ENCODE results near the gene GPM6B.
A peak's percentile ranks its signal among the peaks of the same experiment; 100 is the strongest.

GPM6B gene

DNA sequence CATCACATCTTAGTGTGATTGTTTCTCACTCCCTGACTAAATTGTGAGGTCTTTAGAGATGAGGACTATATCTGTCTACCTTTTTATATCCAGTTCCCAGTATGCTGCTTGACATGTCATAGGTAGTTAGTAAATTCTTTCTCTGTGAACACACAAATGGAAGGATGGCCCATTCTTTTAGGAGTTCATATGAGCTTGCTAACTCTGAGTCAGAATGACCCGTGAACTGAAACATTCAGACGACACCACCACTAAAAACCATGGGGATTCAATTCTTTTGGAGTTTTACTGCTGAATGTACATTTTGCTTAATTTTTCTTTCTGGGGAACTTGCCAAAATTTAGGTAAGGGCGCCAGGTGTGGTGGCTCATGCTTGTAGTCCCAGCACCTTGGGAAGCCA lies 68.4 kb downstream of the GPM6B start:
- Histone ChIP-seq H3K4me1 (ENCODE audit: control insufficient read depth, low read length) (peaks cover 20% of the 10 kb centered on the region), H3F3A (ENCODE audit: control insufficient read depth, insufficient read depth) (no peaks in the 10 kb centered on the region), H3K4me2 (ENCODE audit: low read length) (no peak overlapping the region), H3K27me3 (ENCODE audit: control insufficient read depth, low read length) (no peaks in the 10 kb centered on the region), H4K20me1 (ENCODE audit: control insufficient read depth, insufficient read depth, low read depth, low read length) (no peaks in the 10 kb centered on the region), H3K79me2 (ENCODE audit: control insufficient read depth, low read length) (peaks cover 15% of the 10 kb centered on the region), H3K4me3 (ENCODE audit: low read length) (no peak overlapping the region), H3K36me3 (ENCODE audit: control insufficient read depth, low read length) (peaks cover 85% of the 10 kb centered on the region), H3K9me3 (ENCODE audit: control insufficient read depth, insufficient read depth, low read length) (no peaks in the 10 kb centered on the region), H3K27ac (ENCODE audit: low read depth, low read length) (no peak overlapping the region), H3K9me2 (replicated peaks; ENCODE audit: control insufficient read depth, low read length) (no peaks in the 10 kb centered on the region)
- TF ChIP-seq, protein P1, sequence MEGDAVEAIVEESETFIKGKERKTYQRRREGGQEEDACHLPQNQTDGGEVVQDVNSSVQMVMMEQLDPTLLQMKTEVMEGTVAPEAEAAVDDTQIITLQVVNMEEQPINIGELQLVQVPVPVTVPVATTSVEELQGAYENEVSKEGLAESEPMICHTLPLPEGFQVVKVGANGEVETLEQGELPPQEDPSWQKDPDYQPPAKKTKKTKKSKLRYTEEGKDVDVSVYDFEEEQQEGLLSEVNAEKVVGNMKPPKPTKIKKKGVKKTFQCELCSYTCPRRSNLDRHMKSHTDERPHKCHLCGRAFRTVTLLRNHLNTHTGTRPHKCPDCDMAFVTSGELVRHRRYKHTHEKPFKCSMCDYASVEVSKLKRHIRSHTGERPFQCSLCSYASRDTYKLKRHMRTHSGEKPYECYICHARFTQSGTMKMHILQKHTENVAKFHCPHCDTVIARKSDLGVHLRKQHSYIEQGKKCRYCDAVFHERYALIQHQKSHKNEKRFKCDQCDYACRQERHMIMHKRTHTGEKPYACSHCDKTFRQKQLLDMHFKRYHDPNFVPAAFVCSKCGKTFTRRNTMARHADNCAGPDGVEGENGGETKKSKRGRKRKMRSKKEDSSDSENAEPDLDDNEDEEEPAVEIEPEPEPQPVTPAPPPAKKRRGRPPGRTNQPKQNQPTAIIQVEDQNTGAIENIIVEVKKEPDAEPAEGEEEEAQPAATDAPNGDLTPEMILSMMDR (IDR thresholded peaks at IDR 0.05; ENCODE audit: low read depth, low read length, poor library complexity, severe bottlenecking) = no peak
- no peak for TF ChIP-seq EZH2phosphoT487 (IDR thresholded peaks at IDR 0.05; ENCODE audit: borderline replicate concordance, low read length)

DNA sequence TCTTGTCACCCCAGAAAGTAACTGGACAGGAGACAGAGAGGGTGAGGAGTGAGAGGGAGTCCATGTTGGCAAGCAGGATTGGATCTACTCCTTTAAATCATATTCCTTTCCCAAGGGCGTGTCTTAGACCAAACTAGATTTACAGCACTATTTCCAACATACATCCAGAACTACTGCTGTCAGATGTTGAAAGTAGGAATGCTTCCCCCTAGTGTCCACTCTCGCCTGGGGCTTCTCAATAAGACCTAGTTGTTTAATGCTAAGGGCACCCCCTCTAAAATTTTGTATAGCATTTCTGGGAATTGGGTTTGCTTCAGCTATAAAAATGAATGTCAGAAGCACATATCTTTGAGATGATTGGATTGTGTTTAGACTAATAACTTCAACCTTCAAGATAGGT lies 69.1 kb downstream of the GPM6B start:
- Histone ChIP-seq H3K9me2 (replicated peaks; ENCODE audit: control insufficient read depth, low read length) (no peaks in the 10 kb centered on the region), H3K4me2 (ENCODE audit: low read length) (no peak overlapping the region), H3K4me3 (ENCODE audit: low read length) (no peak overlapping the region), H4K20me1 (ENCODE audit: control insufficient read depth, insufficient read depth, low read depth, low read length) (no peaks in the 10 kb centered on the region), H3K27me3 (ENCODE audit: control insufficient read depth, low read length) (no peaks in the 10 kb centered on the region), H3K4me1 (ENCODE audit: control insufficient read depth, low read length) (peaks cover 22% of the 10 kb centered on the region), H3K79me2 (ENCODE audit: control insufficient read depth, low read length) (peaks cover 20% of the 10 kb centered on the region), H3K36me3 (ENCODE audit: control insufficient read depth, low read length) (peaks cover 87% of the 10 kb centered on the region), H3K9me3 (ENCODE audit: control insufficient read depth, insufficient read depth, low read length) (no peaks in the 10 kb centered on the region), H3K27ac (ENCODE audit: low read depth, low read length) (no peak overlapping the region), H3F3A (ENCODE audit: control insufficient read depth, insufficient read depth) (peaks cover 4% of the 10 kb centered on the region)
- no peak for TF ChIP-seq EZH2phosphoT487 (IDR thresholded peaks at IDR 0.05; ENCODE audit: borderline replicate concordance, low read length)
- TF ChIP-seq, protein P1 (IDR thresholded peaks at IDR 0.05; ENCODE audit: low read depth, low read length, poor library complexity, severe bottlenecking) = peak; percentile 55

DNA sequence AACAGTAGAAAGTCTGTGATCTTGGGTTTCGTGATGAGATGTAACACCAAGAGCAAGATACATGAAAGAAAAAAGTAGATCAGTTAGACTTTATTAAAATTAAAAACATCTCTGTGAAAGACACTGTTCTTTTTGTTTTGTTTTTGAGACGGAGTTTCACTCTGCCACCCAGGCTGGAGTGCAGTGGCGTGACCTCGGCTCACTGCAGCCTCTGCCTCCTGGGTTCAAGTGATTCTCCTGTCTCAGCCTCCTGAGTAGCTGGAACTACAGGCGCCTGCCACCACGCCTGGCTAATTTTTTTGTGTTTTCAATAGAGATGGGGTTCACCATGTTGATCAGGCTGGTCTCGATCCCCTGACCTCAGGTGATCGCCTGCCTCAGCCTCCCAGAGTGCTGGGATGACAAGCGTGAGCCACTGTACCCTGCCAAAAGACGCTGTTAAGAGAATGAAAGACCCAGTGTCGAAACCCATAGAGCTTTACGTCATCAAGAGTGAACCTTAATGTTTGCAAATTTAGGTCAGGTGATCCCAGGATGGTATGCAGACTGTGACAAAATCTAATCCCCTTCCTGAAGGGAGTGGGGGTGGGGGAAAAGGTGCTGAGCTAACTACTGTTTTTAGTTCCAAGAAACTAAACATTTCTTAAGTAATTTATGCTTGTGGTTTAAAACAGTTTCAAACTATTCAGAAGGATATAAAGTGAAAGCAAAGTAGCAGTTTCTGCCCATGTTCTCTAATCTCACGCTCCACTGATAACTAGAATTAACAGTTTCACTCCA lies 74.3 kb downstream of the GPM6B start:
- Histone ChIP-seq H3K36me3 (ENCODE audit: control insufficient read depth, low read length) (peaks cover 87% of the 10 kb centered on the region), H3K4me1 (ENCODE audit: control insufficient read depth, low read length) (peaks cover 43% of the 10 kb centered on the region), H3K9me3 (ENCODE audit: control insufficient read depth, insufficient read depth, low read length) (no peaks in the 10 kb centered on the region), H3K9me2 (replicated peaks; ENCODE audit: control insufficient read depth, low read length) (no peaks in the 10 kb centered on the region), H3F3A (ENCODE audit: control insufficient read depth, insufficient read depth) (peaks cover 9% of the 10 kb centered on the region), H4K20me1 (ENCODE audit: control insufficient read depth, insufficient read depth, low read depth, low read length) (no peaks in the 10 kb centered on the region), H3K79me2 (ENCODE audit: control insufficient read depth, low read length) (peaks cover 38% of the 10 kb centered on the region), H3K27ac (ENCODE audit: low read depth, low read length) (peak overlapping the region; percentile 68), H3K4me2 (ENCODE audit: low read length) (peak overlapping the region; percentile 62), H3K27me3 (ENCODE audit: control insufficient read depth, low read length) (no peaks in the 10 kb centered on the region), H3K4me3 (ENCODE audit: low read length) (peak overlapping the region; percentile 51)
- TF ChIP-seq, protein P1 (IDR thresholded peaks at IDR 0.05; ENCODE audit: low read depth, low read length, poor library complexity, severe bottlenecking) = no peak
- TF ChIP-seq EZH2phosphoT487 (IDR thresholded peaks at IDR 0.05; ENCODE audit: borderline replicate concordance, low read length) = no peak
